Esophagus muscularis mucosa (tissue), 4 donors: Measurements from ENCODE around the gene ATP4A. TPM values are rescaled to one million over a fixed set of nuclear protein-coding genes. Genes with fewer than 3 reads are reported as not detected.

ENCODE experiments used
- DNase-seq: peaks from one replicate; pipeline ENCODE4 v3.0.0-alpha.2; 2017; ENCODE audit errors: extremely low spot score
- H3K27ac ChIP-seq, 4 donors: fragments of 200-600 bp; sonication (generic); replicated peaks in 1 of 4; 1 replicate in 3 of 4; 2 replicates in 1 of 4; pipeline ENCODE4 v1.5.1; 2016 to 2019; ENCODE audit warnings: mild to moderate bottlenecking in 1 of 4
- H3K27me3 ChIP-seq, 4 donors: fragments of 200-600 bp; sonication (generic); one replicate each; pipeline versions ENCODE4 v1.5.1 to v1.6.0; 2016 to 2019
- H3K36me3 ChIP-seq, 4 donors: fragments of 200-600 bp; sonication (generic); one replicate each; pipeline ENCODE4 v1.5.1; 2016 to 2019
- H3K4me1 ChIP-seq, 4 donors: fragments of 200-600 bp; sonication (generic); one replicate each; pipeline ENCODE4 v1.5.1; 2016 to 2019
- H3K4me3 ChIP-seq, 4 donors: fragments of 200-600 bp; sonication (generic); 1 replicate in 2 of 4; 2 replicates in 2 of 4; pipeline ENCODE4 v1.5.1; 2016 to 2019; ENCODE audit warnings: mild to moderate bottlenecking in 4 of 4, moderate library complexity in 1 of 4
- H3K9me3 ChIP-seq, 4 donors: fragments of 200-600 bp; sonication (generic); 1 replicate in 3 of 4; 2 replicates in 1 of 4; pipeline ENCODE4 v1.5.1; 2016 to 2019
- CTCF ChIP-seq, 3 experiments: fragments of 200-600 bp in 2 of 3; fragments of 450-650 bp in 1 of 3; sonication (generic) in 2 of 3; IDR thresholded peaks; one replicate each; pipeline ENCODE4 v1.5.1; 2017 to 2019; ENCODE audit warnings: antibody characterized with exemption in 3 of 3, mild to moderate bottlenecking in 2 of 3, moderate library complexity in 1 of 3
- EP300 ChIP-seq: sonication (generic); formaldehyde crosslinking; IDR thresholded peaks from one replicate; pipeline ENCODE4 v1.6.1; 2017; ENCODE audit warnings: antibody characterized with exemption
- POLR2A ChIP-seq: fragments of 450-650 bp; IDR thresholded peaks from one replicate; pipeline ENCODE4 v1.6.1; 2017; ENCODE audit warnings: antibody characterized with exemption, moderate library complexity, mild to moderate bottlenecking, low read depth
- POLR2AphosphoS5 ChIP-seq, 2 donors: sonication (generic); formaldehyde crosslinking; IDR thresholded peaks; one replicate each; pipeline ENCODE4 v1.6.1; 2017; ENCODE audit warnings: antibody characterized with exemption in 2 of 2
- WGBS: methylation state at CpG from one replicate; pipeline ENCODE4 v1.1.5; 2018; 5-methylcytosine and 5-hydroxymethylcytosine counted together
- intact Hi-C: fragments of 100-400 bp; cut with DNase I; formaldehyde crosslinking; loops from one replicate; pipeline ENCODE4 v1.15.1; 2023
- total RNA-seq, 4 donors: library from RNA; depleted of rRNA; stranded (reverse); fragments of >200 nt; gene quantifications; one replicate each; pipeline versions ENCODE4 v1.1.0 to v1.2.1, GENCODE V29; 2016

The ATP4A gene
- total RNA-seq, 4 donors from 2014 or later: not detected

GRCh38 chr19:35539314-35539713 lies 24.1 kb downstream of the ATP4A start:
- 65% methylated on average over 6 of the region's 6 CpGs for WGBS
- H3K36me3 ChIP-seq: peaks cover 0 to 9% (median 0%) of the 10 kb centered on the region in 4 donors
- no peak overlapping the region for H3K27ac ChIP-seq
- TF ChIP-seq CTCF (IDR thresholded peaks at IDR 0.05) (no peak), POLR2AphosphoS5 (IDR thresholded peaks at IDR 0.05) (no peak), EP300 (no peak), POLR2A (no peak)
- no peak for DNase-seq
- H3K4me3 ChIP-seq: no peak overlapping the region
- peaks cover under 1 to 5% (median 4%) of the 10 kb centered on the region in 4 donors for H3K4me1 ChIP-seq
- no peaks in the 10 kb centered on the region for H3K9me3 ChIP-seq
- peaks cover 0 to 18% (median 2%) of the 10 kb centered on the region in 4 donors for H3K27me3 ChIP-seq
- intact Hi-C loops: no loop called here

GRCh38 chr19:35534803-35535480 lies 28.5 kb downstream of the ATP4A start:
- DNase-seq: no peak
- Histone ChIP-seq H3K36me3 (no peaks in the 10 kb centered on the region), H3K4me1 (peaks cover 7 to 11% (median 9%) of the 10 kb centered on the region in 4 donors), H3K9me3 (no peaks in the 10 kb centered on the region), H3K4me3 (no peak overlapping the region), H3K27ac (no peak overlapping the region), H3K27me3 (peaks cover 0 to 61% (median 24%) of the 10 kb centered on the region in 4 donors)
- intact Hi-C loops: no loop called here
- 63% methylated on average over 10 of the region's 10 CpGs for WGBS
- TF ChIP-seq CTCF (IDR thresholded peaks at IDR 0.05): no peak
- no peak for TF ChIP-seq POLR2A
- no peak for TF ChIP-seq EP300
- no peak for TF ChIP-seq POLR2AphosphoS5 (IDR thresholded peaks at IDR 0.05)

DNA sequence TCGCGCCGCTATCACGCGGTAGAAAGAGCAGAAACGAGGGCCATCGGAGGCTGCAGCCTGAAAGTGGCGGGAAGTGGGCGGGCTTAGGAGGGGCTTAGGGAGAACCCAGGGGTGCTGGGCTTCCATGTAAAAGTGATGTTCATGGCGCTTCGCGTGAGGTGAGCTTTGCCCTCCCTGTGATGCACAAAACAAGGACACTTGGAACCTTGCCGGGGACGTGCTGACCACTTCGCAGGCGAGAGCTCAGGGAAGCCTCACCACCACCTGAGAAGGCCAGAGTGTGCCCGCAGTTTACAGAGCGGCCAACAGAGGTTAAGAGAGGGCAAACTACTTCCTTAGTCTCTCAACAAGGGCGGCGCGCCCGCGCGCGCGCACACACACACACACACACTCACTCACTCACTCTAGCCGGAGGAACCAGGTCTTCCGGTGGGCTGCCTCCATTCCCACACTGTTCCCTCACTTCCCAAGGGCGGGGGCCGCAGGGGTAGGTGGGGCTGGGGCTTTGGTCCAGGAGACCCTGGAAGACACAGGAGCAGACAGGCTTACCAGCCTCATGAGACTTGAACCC lies 29.6 kb downstream of the ATP4A start:
- 0% methylated on average over 12 of the region's 30 CpGs for WGBS
- no peak overlapping the region for H3K27ac ChIP-seq
- no peak overlapping the region for H3K4me3 ChIP-seq
- H3K27me3 ChIP-seq: peaks cover 0 to 72% (median 24%) of the 10 kb centered on the region in 4 donors
- H3K4me1 ChIP-seq: peaks cover 7 to 11% (median 9%) of the 10 kb centered on the region in 4 donors
- intact Hi-C loops: no loop called here
- no peak for TF ChIP-seq EP300
- TF ChIP-seq CTCF (IDR thresholded peaks at IDR 0.05): no peak
- TF ChIP-seq POLR2AphosphoS5 (IDR thresholded peaks at IDR 0.05): no peak
- TF ChIP-seq POLR2A: no peak
- H3K9me3 ChIP-seq: no peaks in the 10 kb centered on the region
- DNase-seq: no peak
- no peaks in the 10 kb centered on the region for H3K36me3 ChIP-seq

GRCh38 chr19:35533201-35533821 lies 30.1 kb downstream of the ATP4A start, which contains the start of gene GAPDHS:
TSS of gene GAPDHS (plus strand) at chr19:35533456. CDS start at chr19:35533528, 72 bp downstream.
- intact Hi-C loops: no loop called here
- Histone ChIP-seq H3K9me3 (no peaks in the 10 kb centered on the region), H3K27me3 (peaks cover 0 to 78% (median 26%) of the 10 kb centered on the region in 4 donors), H3K27ac (no peak within 1 kb of the TSS), H3K36me3 (no peaks in the 10 kb centered on the region), H3K4me1 (peaks cover 7 to 11% (median 9%) of the 10 kb centered on the region in 4 donors), H3K4me3 (no peak within 1 kb of the TSS)
- TF ChIP-seq EP300 (no peak), CTCF (IDR thresholded peaks at IDR 0.05) (no peak), POLR2AphosphoS5 (IDR thresholded peaks at IDR 0.05) (no peak), POLR2A (no peak)
- DNase-seq: no peak
- WGBS: 55% methylated on average over 22 of the region's 39 CpGs
